HG03175 (cell line): ENCODE results near the gene MAP4K4.

Experiments used
- ATAC-seq: cut with Tn5 transposase; IDR thresholded peaks from one replicate; pipeline ENCODE4 v1.9.1; 2021; ENCODE audit warnings: mild to moderate bottlenecking, moderate library complexity; ENCODE audit not compliant: unreplicated experiment

MAP4K4 gene

GRCh38 chr2:101692041-101692440, 5.5 kb upstream of the MAP4K4 start:
- ATAC-seq: no peak

- no peak for ATAC-seq
Measured at GRCh38 chr2:101692766-101693165, 4.7 kb upstream of the MAP4K4 start.

GRCh38 chr2:101693991-101694588, 3.4 kb upstream of the MAP4K4 start:
- no peak for ATAC-seq

GRCh38 chr2:101696272-101697123, 1.0 kb upstream of the MAP4K4 start:
- no peak for ATAC-seq

GRCh38 chr2:101698014-101698843, 722 bp downstream of the MAP4K4 start:
- peak; percentile 32 for ATAC-seq

- ATAC-seq: no peak
Measured at GRCh38 chr2:101698844-101699754, 1.6 kb downstream of the MAP4K4 start.

- no peak for ATAC-seq
Measured at GRCh38 chr2:101699755-101700461, 2.4 kb downstream of the MAP4K4 start.

GRCh38 chr2:101704046-101704466, 6.5 kb downstream of the MAP4K4 start:
- no peak for ATAC-seq

- no peak for ATAC-seq
Measured at GRCh38 chr2:101704816-101705578, 7.5 kb downstream of the MAP4K4 start.

GRCh38 chr2:101706121-101706818, 8.8 kb downstream of the MAP4K4 start:
- no peak for ATAC-seq

GRCh38 chr2:101706819-101707177, 9.3 kb downstream of the MAP4K4 start:
- peak; percentile 68 for ATAC-seq

GRCh38 chr2:101710036-101710435, 12.5 kb downstream of the MAP4K4 start:
- no peak for ATAC-seq

GRCh38 chr2:101710471-101711318, 13.2 kb downstream of the MAP4K4 start:
- peak; percentile 42 for ATAC-seq

GRCh38 chr2:101714118-101714517, 16.6 kb downstream of the MAP4K4 start:
- no peak for ATAC-seq

- ATAC-seq: peak; percentile 77
Measured at GRCh38 chr2:101717071-101717845, 19.8 kb downstream of the MAP4K4 start.

GRCh38 chr2:101718479-101718878, 21.0 kb downstream of the MAP4K4 start:
- ATAC-seq: no peak
